Endodermal cell (in vitro differentiated cells): ENCODE results near the gene C16orf87. TPM values are rescaled to one million over a fixed set of nuclear protein-coding genes. Genes with fewer than 3 reads are reported as not detected.

Experiments used
- DNase-seq: peaks from one replicate; pipeline ENCODE4 v3.0.0-alpha.2; 2017
- H3K27ac ChIP-seq: 2 replicates; pipeline ENCODE4 v1.5.1; 2013; ENCODE audit warnings: mild to moderate bottlenecking, low read depth, low read length, moderate library complexity
- H3K27me3 ChIP-seq: 2 replicates; pipeline ENCODE4 v1.6.1; 2013; ENCODE audit warnings: mild to moderate bottlenecking, low read length, moderate library complexity; ENCODE audit not compliant: insufficient read depth, control insufficient read depth, poor library complexity, severe bottlenecking
- H3K36me3 ChIP-seq: 2 replicates; pipeline ENCODE4 v1.7.0; 2013; ENCODE audit warnings: mild to moderate bottlenecking, low read length, moderate library complexity; ENCODE audit not compliant: control insufficient read depth, insufficient read depth
- H3K4me1 ChIP-seq: one replicate; pipeline ENCODE4 v1.7.0; 2013; ENCODE audit warnings: low read length; ENCODE audit not compliant: control insufficient read depth, insufficient read depth
- H3K4me3 ChIP-seq: 2 replicates; pipeline ENCODE4 v1.5.1; 2013; ENCODE audit warnings: mild to moderate bottlenecking, low read length, moderate library complexity
- H3K9ac ChIP-seq: 2 replicates; pipeline ENCODE4 v1.6.1; 2013; ENCODE audit warnings: mild to moderate bottlenecking, low read length, moderate library complexity; ENCODE audit not compliant: poor library complexity, severe bottlenecking; ENCODE audit errors: extremely low read depth
- H3K9me3 ChIP-seq: 2 replicates; pipeline ENCODE4 v1.6.1; 2013; ENCODE audit warnings: mild to moderate bottlenecking, low read length, moderate library complexity; ENCODE audit not compliant: control insufficient read depth
- H3K27ac Mint-ChIP-seq: 2 replicates; pipeline ENCODE4 v1.8.0; 2020; ENCODE audit warnings: mixed read lengths
- H3K27me3 Mint-ChIP-seq: 2 replicates; pipeline ENCODE4 v1.8.0; 2021; ENCODE audit warnings: mild to moderate bottlenecking, mixed read lengths; ENCODE audit not compliant: insufficient read depth
- H3K36me3 Mint-ChIP-seq: 2 replicates; pipeline ENCODE4 v1.8.0; 2020; ENCODE audit warnings: low read depth, mixed read lengths
- H3K4me1 Mint-ChIP-seq: 2 replicates; pipeline ENCODE4 v1.8.0; 2020; ENCODE audit warnings: mixed read lengths
- H3K4me3 Mint-ChIP-seq: 2 replicates; pipeline ENCODE4 v1.8.0; 2020; ENCODE audit warnings: mild to moderate bottlenecking, moderate library complexity, mixed read lengths
- H3K9me3 Mint-ChIP-seq: 2 replicates; pipeline ENCODE4 v1.8.0; 2020; ENCODE audit warnings: mild to moderate bottlenecking, mixed read lengths
- WGBS, 2 experiments: methylation state at CpG; one replicate each; pipeline versions ENCODE4 v1.1.5 to v1.1.7; 2013; ENCODE audit warnings: missing lambda C conversion rate in 2 of 2, mixed read lengths in 1 of 2; ENCODE audit not compliant: insufficient coverage in 1 of 2, insufficient read length in 1 of 2; 5-methylcytosine and 5-hydroxymethylcytosine counted together
- total RNA-seq, 2 donors: library from RNA; stranded (reverse); fragmentation: NEBNext Ultra II Directional in 1 of 2; extraction: Animal tissue kit (Norgen Biotek cat#: 25700) in 1 of 2; gene quantifications; 2 replicates in 1 of 2; 3 replicates in 1 of 2; pipeline ENCODE4 v1.2.1, GENCODE V29; 2021
- TF ChIP-seq, protein P1 (sequence below): fragments of 200-600 bp; sonication (generic); conservative IDR thresholded peaks from 2 replicates; pipeline ENCODE4 v1.5.0; 2021; ENCODE audit warnings: antibody characterized with exemption, mild to moderate bottlenecking

The C16orf87 gene
- total RNA-seq, 2 donors from 2014 or later = 20.6 to 22.7 TPM

DNA sequence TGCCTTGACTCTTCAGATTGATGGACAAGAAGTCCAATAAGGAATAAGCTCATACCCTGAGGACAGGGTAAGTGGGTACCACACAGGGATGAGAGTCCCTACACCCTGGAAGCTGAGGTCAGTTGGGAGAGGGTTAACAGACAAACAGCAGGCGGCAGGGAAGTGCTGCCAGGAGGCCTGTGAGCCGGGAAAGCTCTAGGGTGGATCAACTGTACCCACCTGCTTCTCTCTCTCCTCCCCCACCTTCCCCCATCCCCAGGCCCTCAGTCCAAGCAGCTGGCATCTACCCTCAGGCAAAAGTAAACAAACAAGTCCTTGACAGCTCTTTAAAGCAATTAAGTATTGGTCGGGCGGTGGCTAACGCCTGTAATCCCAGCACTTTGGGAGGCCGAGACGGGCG, 62.2 kb downstream of the C16orf87 start:
- no peak overlapping the region for H3K27ac ChIP-seq
- Mint-ChIP-seq H3K36me3 (no peaks in the 10 kb centered on the region), H3K9me3 (no peaks in the 10 kb centered on the region), H3K27ac (no peak overlapping the region), H3K27me3 (no peaks in the 10 kb centered on the region), H3K4me3 (no peak overlapping the region), H3K4me1 (peaks cover 12% of the 10 kb centered on the region)
- WGBS, 2 experiments = 92% methylated on average over 6 to 8 of the region's 8 CpGs
- no peaks in the 10 kb centered on the region for H3K9me3 ChIP-seq
- H3K9ac ChIP-seq = no peak overlapping the region
- H3K27me3 ChIP-seq = no peaks in the 10 kb centered on the region
- no peaks in the 10 kb centered on the region for H3K4me1 ChIP-seq
- no peaks in the 10 kb centered on the region for H3K36me3 ChIP-seq
- no peak overlapping the region for H3K4me3 ChIP-seq
- TF ChIP-seq, protein P1, sequence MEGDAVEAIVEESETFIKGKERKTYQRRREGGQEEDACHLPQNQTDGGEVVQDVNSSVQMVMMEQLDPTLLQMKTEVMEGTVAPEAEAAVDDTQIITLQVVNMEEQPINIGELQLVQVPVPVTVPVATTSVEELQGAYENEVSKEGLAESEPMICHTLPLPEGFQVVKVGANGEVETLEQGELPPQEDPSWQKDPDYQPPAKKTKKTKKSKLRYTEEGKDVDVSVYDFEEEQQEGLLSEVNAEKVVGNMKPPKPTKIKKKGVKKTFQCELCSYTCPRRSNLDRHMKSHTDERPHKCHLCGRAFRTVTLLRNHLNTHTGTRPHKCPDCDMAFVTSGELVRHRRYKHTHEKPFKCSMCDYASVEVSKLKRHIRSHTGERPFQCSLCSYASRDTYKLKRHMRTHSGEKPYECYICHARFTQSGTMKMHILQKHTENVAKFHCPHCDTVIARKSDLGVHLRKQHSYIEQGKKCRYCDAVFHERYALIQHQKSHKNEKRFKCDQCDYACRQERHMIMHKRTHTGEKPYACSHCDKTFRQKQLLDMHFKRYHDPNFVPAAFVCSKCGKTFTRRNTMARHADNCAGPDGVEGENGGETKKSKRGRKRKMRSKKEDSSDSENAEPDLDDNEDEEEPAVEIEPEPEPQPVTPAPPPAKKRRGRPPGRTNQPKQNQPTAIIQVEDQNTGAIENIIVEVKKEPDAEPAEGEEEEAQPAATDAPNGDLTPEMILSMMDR = no peak
- no peak for DNase-seq

DNA sequence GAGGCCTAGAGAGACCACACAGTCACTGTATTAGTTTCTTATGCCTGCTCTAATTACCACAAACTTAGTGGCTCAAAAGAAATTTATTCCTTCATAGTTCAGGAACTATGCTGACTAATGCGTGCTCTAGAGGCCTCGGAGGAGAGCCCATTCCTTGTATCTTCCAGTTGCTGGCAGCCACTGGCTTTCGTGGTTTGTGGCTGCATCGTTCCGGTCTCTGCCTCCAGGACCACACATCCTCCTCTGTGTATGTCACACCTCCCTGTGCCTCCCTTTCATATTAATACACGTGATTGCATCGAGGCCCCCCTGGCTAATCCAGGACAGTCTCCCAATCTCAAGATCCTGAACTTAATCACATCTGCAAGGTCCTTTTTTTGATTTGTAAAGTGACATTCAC, 65.9 kb downstream of the C16orf87 start:
- TF ChIP-seq, protein P1 = no peak
- Histone ChIP-seq H3K4me1 (no peaks in the 10 kb centered on the region), H3K9me3 (no peaks in the 10 kb centered on the region), H3K9ac (no peak overlapping the region), H3K4me3 (no peak overlapping the region), H3K36me3 (no peaks in the 10 kb centered on the region), H3K27ac (no peak overlapping the region), H3K27me3 (no peaks in the 10 kb centered on the region)
- Mint-ChIP-seq H3K4me1 (peaks cover 5% of the 10 kb centered on the region), H3K4me3 (no peak overlapping the region), H3K36me3 (no peaks in the 10 kb centered on the region), H3K27me3 (no peaks in the 10 kb centered on the region), H3K27ac (no peak overlapping the region), H3K9me3 (no peaks in the 10 kb centered on the region)
- WGBS, 2 experiments = 95 to 98% methylated on average over 7 of the region's 7 CpGs
- no peak for DNase-seq

DNA sequence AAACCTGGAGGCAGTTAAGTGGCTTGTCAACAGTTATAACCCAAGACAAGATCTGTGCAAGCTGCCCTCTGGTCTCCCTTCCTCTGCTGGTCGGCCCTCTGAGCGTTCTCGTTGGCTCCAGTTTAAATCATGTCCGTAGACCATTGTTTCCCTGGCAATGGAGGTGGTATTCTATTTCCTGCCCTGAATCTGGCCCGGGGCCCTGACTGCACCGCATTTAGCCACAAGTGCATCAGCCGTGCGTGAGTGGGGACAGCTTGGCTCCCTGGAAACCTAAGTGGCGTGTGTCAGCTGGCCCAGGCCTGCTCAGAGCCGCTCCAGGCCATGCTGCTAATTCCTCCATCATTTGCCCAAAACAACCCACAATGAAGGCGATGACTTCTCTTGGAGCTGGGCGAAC, 67.8 kb downstream of the C16orf87 start:
- TF ChIP-seq, protein P1 = no peak
- H3K4me3 ChIP-seq = no peak overlapping the region
- WGBS, 2 experiments = 86 to 91% methylated on average over 12 of the region's 12 CpGs
- Mint-ChIP-seq H3K36me3 (no peaks in the 10 kb centered on the region), H3K9me3 (no peaks in the 10 kb centered on the region), H3K4me3 (no peak overlapping the region), H3K27ac (no peak overlapping the region), H3K4me1 (peaks cover 10% of the 10 kb centered on the region), H3K27me3 (no peaks in the 10 kb centered on the region)
- no peaks in the 10 kb centered on the region for H3K9me3 ChIP-seq
- no peaks in the 10 kb centered on the region for H3K36me3 ChIP-seq
- H3K9ac ChIP-seq = no peak overlapping the region
- H3K27me3 ChIP-seq = no peaks in the 10 kb centered on the region
- DNase-seq = no peak
- no peaks in the 10 kb centered on the region for H3K4me1 ChIP-seq
- no peak overlapping the region for H3K27ac ChIP-seq
